Upper lobe of right lung (tissue), 1 donor: ENCODE measurements around the gene MEGF6. TPM values are rescaled to one million over a fixed set of nuclear protein-coding genes. Genes with fewer than 3 reads are reported as not detected.

Experiments used
- ATAC-seq: fragments of 200-7000 bp; cut with Tn5 transposase; one replicate; pipeline ENCODE4 v1.9.1; 2020; ENCODE audit warnings: mild to moderate bottlenecking, moderate library complexity
- DNase-seq: peaks from one replicate; pipeline ENCODE4 v3.0.0-alpha.2; 2020
- H3K27ac ChIP-seq: fragments of 200-600 bp; one replicate; pipeline ENCODE4 v1.8.0; 2022
- H3K27me3 ChIP-seq: fragments of 200-600 bp; one replicate; pipeline ENCODE4 v1.8.0; 2022; ENCODE audit warnings: mild to moderate bottlenecking
- H3K36me3 ChIP-seq: fragments of 200-600 bp; one replicate; pipeline ENCODE4 v1.8.0; 2022
- H3K4me1 ChIP-seq: fragments of 200-600 bp; one replicate; pipeline ENCODE4 v1.8.0; 2022
- H3K4me3 ChIP-seq: fragments of 200-600 bp; one replicate; pipeline ENCODE4 v1.8.0; 2022; ENCODE audit warnings: mild to moderate bottlenecking
- H3K9me3 ChIP-seq: fragments of 200-600 bp; one replicate; pipeline ENCODE4 v1.8.0; 2022
- intact Hi-C: fragments of 100-400 bp; cut with DNase I; formaldehyde crosslinking; loops from one replicate; pipeline ENCODE4 v1.11.0; 2022
- total RNA-seq: library from RNA; stranded (reverse); fragmentation: NEBNext Ultra II Directional; extraction: Animal tissue kit (Norgen Biotek cat#: 25700); gene quantifications from one replicate; pipeline ENCODE4 v1.2.1, GENCODE V29; 2021
- TF ChIP-seq, protein P1 (sequence below): fragments of 200-600 bp; IDR thresholded peaks from one replicate; pipeline ENCODE4 v1.8.0; 2022; ENCODE audit warnings: antibody characterized with exemption
- donor health status: DM: no; HTN: yes; CAD: no; lungs with severe emphysema.

MEGF6 gene
- total RNA-seq, 1 donor from 2014 or later = 96.6 TPM

DNA sequence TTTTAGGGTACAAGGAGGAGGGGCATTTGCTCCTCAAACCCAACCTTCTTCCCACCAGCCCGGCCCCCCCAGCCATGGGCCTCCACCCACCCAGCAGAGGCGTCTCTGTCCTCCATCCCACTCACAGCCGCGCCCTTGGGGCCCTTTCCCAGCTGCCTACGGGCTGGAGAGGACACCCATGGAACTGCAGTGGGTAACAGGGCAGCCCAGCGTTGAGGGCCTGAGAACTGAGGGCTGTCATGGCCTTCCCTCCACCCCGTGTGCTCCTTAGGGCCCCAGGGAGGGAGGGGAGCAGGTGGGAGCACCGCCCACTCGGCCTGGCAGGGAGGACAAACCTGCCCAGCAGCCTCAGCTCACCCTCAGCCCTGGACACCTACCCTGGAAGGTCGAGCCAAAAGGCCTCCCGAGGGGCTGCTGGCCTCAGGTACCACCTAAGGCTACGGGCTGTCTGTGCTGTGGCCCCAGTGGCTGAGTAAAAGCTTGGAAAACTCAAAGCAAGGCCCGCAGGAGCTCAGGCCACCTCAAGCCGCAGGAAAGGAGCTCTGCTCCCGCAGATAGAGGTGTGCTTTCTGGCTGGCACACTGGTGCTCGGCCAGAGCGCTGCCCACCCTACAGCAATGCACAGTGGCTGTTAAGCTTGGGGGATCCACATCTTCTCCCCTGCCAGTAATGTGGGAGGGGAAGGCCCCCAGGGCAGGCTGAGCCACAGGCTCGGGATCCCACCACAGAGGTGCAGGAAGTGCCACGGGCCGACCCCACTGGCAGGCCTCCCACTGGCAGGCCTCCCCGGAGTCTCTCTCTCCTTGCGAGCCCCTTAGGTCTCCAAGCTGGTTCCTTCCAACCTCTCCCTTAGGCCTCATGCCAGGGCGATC lies 159.1 kb downstream of the MEGF6 start:
- no peaks in the 10 kb centered on the region for H3K36me3 ChIP-seq
- intact Hi-C loops = loop anchor here (10.0 kb wide), 1 partner anchor 273 kb away; no protein-coding TSS in a partner anchor
- no peaks in the 10 kb centered on the region for H3K9me3 ChIP-seq
- no peak overlapping the region for H3K4me3 ChIP-seq
- TF ChIP-seq, protein P1, sequence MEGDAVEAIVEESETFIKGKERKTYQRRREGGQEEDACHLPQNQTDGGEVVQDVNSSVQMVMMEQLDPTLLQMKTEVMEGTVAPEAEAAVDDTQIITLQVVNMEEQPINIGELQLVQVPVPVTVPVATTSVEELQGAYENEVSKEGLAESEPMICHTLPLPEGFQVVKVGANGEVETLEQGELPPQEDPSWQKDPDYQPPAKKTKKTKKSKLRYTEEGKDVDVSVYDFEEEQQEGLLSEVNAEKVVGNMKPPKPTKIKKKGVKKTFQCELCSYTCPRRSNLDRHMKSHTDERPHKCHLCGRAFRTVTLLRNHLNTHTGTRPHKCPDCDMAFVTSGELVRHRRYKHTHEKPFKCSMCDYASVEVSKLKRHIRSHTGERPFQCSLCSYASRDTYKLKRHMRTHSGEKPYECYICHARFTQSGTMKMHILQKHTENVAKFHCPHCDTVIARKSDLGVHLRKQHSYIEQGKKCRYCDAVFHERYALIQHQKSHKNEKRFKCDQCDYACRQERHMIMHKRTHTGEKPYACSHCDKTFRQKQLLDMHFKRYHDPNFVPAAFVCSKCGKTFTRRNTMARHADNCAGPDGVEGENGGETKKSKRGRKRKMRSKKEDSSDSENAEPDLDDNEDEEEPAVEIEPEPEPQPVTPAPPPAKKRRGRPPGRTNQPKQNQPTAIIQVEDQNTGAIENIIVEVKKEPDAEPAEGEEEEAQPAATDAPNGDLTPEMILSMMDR = no peak
- peaks cover 4% of the 10 kb centered on the region for H3K4me1 ChIP-seq
- no peak for DNase-seq
- H3K27me3 ChIP-seq = peaks cover 24% of the 10 kb centered on the region
- no peak for ATAC-seq
- H3K27ac ChIP-seq = no peak overlapping the region

DNA sequence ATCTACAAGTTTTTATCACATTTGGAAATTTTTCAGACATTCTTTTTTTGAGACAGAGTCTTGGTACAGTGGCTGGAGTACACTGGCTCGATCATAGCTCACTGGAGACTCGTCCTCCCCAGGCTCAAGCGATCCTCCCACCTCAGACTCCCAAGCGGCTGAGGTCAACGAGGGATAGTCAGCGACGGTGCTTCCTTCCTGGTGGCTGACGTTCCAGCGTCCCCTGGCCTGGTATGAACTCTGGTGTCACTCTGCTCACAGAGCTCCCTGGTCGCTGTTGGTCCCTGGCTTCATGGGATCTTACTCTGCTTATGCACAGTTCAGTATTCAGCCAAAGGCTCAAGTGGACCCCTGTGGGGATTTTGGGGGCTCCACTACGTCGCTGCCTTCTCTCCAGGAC lies 160.3 kb downstream of the MEGF6 start:
- Histone ChIP-seq H3K9me3 (no peaks in the 10 kb centered on the region), H3K4me3 (no peak overlapping the region), H3K27ac (no peak overlapping the region), H3K36me3 (no peaks in the 10 kb centered on the region), H3K27me3 (peaks cover 24% of the 10 kb centered on the region), H3K4me1 (peaks cover 4% of the 10 kb centered on the region)
- ATAC-seq = no peak
- DNase-seq = no peak
- intact Hi-C loops = loop anchor here (10.0 kb wide), 1 partner anchor 274 kb away; no protein-coding TSS in a partner anchor
- TF ChIP-seq, protein P1 = no peak

DNA sequence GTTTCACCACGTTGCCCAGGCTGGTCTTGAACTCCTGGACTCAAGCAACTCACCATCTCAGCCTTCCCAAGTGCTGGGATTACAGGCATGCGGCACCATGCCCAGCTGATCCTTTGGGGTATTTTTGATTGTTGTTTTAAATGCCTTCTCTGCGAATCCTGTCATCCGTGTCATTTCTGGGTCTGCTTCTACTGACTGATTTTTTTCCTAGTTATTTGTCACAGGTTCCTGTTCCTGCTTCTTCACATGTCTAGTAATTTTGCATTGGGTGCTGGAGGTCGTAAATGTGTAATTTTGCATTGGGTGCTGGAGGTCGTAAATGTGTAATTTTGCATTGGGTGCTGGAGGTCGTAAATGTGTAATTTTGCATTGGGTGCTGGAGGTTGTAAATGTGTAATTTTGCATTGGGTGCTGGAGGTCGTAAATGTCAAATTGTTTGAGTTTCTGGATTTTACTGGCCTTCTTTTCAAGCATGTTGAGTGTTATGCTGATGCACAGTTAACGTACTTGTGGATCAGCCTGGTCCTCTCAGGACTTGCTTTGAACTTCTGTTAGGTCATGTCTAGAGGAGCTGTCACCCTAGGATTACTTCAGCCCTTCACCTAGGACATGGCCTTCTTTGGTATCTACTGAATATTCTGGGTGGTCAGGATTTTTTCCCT lies 161.0 kb downstream of the MEGF6 start:
- Histone ChIP-seq H3K36me3 (no peaks in the 10 kb centered on the region), H3K4me1 (peaks cover 4% of the 10 kb centered on the region), H3K27me3 (peaks cover 24% of the 10 kb centered on the region), H3K9me3 (no peaks in the 10 kb centered on the region), H3K27ac (no peak overlapping the region), H3K4me3 (no peak overlapping the region)
- TF ChIP-seq, protein P1 = no peak
- DNase-seq = no peak
- no peak for ATAC-seq
- intact Hi-C loops = loop anchor here (10.0 kb wide), 1 partner anchor 274 kb away; no protein-coding TSS in a partner anchor

DNA sequence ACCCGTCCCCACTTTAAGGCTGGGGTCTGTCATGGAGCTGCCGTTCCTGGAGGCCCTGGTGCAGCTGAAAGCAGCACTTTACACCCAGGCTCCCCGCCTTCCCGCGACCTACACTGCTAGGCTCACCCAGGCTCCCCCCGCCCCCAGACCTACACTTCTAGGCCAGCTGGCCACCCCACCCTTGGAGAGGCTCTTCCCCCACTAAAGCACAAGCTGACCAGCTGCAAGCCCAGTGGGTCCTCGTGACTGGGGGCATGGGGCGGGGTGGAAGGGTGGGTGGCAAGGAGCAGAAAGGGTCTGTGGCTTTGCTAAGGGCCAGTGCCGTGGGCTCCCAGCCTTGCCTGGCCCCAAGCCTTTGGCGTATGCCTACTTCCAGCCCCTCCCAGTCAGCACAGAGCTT lies 166.6 kb downstream of the MEGF6 start:
- H3K27me3 ChIP-seq = peaks cover 9% of the 10 kb centered on the region
- DNase-seq (no peak), ATAC-seq (no peak)
- TF ChIP-seq, protein P1 = no peak
- intact Hi-C loops = no loop called here
- H3K4me1 ChIP-seq = no peaks in the 10 kb centered on the region
- no peaks in the 10 kb centered on the region for H3K36me3 ChIP-seq
- H3K9me3 ChIP-seq = no peaks in the 10 kb centered on the region
- no peak overlapping the region for H3K4me3 ChIP-seq
- no peak overlapping the region for H3K27ac ChIP-seq

DNA sequence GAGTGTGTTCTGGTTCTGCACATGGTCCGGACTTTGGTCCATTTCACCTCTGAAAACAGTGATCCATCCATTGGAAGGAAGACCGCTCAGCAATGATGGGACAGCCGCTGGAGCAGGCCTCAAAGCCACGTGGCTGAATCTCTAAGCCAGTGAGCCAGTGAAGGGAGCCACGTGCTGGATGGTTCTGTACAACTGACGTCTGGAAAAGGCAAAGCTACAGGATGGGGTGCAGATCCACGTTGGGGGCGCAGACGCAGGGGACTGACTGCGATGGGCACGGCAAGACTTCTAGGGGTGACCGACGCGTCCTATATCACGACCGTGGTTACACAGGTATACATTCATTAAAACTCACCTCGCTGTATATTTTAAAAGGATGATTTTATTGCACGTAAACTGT lies 167.0 kb downstream of the MEGF6 start:
- Histone ChIP-seq H3K27me3 (peaks cover 12% of the 10 kb centered on the region), H3K4me3 (no peak overlapping the region), H3K36me3 (no peaks in the 10 kb centered on the region), H3K4me1 (no peaks in the 10 kb centered on the region), H3K27ac (no peak overlapping the region), H3K9me3 (no peaks in the 10 kb centered on the region)
- intact Hi-C loops = no loop called here
- ATAC-seq (no peak), DNase-seq (no peak)
- TF ChIP-seq, protein P1 = no peak
